UCSD-AML1 (cell line): Measurements from ENCODE around the gene KRTAP1-4.
"Not testable (repeated sequence)": the region's sequence is repeated elsewhere in the genome, so short reads cannot be mapped to it uniquely, and the experiment has no call there.

Source experiments
- DNase-seq: peaks from one replicate; lab custom pipeline; 2025; ENCODE audit not compliant: unreplicated experiment; lab: John Stamatoyannopoulos, UW

KRTAP1-4 gene

GRCh38 chr17:41048441-41048840 lies 18.4 kb upstream of the KRTAP1-4 start:
- DNase-seq: no peak

DNA sequence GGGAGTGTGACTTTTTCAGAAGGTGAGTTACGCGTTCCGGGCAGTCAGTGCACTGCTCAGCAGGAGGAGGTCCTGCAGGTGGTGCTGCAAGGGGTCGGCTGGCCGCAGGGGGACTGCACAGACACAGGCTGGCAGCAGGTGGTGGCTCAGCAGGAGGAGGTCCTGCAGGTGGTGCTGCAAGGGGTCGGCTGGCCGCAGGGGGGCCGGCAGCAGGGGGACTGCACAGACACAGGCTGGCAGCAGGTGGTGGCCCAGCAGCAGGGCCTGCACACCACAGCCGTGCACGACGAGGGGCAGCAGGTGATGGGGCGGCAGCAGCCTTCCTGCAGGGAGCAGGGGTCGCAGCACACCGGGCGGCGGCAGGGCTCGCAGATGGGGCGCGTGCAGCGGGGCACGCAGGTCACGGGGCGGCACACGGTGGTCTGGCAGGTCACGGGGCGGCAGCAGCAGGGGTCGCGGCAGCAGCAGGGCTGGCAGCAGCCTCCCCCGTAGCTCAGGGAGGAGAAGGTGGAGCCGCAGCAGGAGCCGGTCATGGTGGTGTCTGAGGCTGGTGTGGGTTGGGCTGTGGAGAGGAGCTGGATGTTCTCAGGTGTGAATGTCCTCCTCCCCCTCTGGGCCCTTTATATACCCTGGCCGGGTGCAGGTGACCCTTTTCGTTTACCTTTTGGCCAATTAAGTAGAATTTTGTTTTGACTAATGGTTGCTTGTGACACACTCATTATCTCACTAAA lies 16.9 kb upstream of the KRTAP1-4 start, which contains the start of gene KRTAP2-1:
TSS of gene KRTAP2-1 (minus strand) at position 582 of the 731 bp plus-strand sequence. CDS start at position 533, 49 bp downstream.
- DNase-seq: not testable (repeated sequence)

GRCh38 chr17:41042953-41043352 lies 13.0 kb upstream of the KRTAP1-4 start:
- no peak for DNase-seq

- DNase-seq: not testable (repeated sequence)
Observed at GRCh38 chr17:41040783-41041571, 11.0 kb upstream of the KRTAP1-4 start, which contains the start of gene KRTAP1-1. TSS of gene KRTAP1-1 (minus strand) at chr17:41041450. CDS start at chr17:41041397, 53 bp downstream.

- no peak for DNase-seq
Observed at GRCh38 chr17:41037853-41038350, 7.9 kb upstream of the KRTAP1-4 start.

DNA sequence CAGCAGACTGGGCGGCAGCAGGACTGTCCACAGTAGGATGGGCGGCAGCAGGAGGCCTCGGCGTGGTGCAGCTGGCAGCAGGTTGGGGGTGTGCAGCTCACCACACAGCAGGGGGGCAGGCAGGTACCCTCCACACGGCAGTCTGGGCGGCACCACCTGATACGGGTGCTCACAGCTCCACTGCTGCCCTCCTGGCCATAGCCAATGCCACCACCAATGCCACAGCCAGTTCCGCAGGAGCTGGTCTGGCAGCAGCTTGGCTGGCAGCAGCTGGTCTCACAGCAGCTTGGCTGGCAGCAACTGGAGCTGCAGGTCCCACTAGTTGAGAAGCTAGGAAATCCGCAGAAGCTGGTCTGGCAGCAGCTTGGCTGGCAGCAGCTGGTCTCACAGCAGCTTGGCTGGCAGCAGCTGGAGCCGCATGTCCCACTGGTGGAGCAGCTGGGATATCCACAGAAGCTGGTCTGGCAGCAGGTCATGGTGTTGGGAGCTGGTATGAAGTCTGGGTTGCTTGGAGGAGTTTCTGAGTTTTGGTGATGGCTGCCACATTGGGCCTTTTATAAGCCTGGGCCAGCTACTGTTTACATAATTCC lies 4.4 kb upstream of the KRTAP1-4 start, which contains the start of gene KRTAP1-3:
TSS of gene KRTAP1-3 (minus strand) at position 529 of the 590 bp plus-strand sequence. CDS start at position 476, 53 bp downstream.
- DNase-seq: not testable (repeated sequence)

DNA sequence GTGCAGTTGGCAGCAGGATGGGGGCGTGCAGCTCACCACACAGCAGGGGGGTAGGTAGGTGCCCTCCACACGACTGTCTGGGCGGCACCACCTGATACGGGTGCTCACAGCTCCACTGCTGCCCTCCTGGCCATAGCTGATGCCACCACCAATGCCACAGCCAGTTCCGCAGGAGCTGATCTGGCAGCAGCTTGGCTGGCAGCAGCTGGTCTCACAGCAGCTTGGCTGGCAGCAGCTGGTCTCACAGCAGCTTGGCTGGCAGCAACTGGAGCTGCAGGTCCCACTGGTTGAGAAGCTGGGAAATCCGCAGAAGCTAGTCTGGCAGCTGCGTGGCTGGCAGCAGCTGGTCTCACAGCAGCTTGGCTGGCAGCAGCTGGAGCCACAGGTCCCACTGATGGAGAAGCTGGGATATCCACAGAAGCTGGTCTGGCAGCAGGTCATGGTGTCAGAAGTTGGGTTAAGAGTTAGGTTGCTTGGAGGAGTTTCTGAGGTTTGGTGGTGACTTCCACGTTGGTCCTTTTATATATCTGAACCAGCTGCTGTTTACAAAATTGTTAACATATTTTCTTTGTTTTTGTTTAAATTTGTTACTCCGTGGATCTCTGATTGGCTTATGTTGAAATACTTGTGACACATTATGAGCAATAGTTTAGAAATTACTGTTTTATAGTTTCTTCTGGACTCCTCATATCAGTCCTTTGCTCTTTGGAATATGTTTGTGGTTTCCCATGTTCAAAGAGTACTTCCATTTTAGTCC lies 3.1 kb downstream of the KRTAP1-4 start, which contains the start of gene KRTAP1-5:
TSS of gene KRTAP1-5 (minus strand) at position 494 of the 757 bp plus-strand sequence. CDS start at position 441, 53 bp downstream.
- DNase-seq: no peak

DNA sequence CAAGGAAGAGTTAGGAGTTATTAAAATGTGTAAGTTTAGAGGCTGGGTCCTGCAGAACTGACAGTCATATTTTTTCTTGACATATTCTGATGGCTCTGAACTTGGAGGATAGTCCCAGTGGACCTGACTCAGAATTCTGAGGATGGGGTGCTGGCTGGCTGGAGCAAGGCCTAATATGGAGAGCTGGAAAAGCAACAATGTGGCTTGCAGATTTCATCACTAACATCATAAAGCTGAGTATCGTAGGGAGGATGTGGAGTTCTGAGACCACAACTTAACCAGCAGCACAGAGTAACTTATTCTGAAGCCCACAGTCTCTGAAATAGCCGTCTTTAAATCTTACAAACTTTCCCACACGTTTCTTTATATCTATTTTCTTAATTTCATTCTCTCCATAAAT lies 5.3 kb downstream of the KRTAP1-4 start:
- DNase-seq: no peak

DNA sequence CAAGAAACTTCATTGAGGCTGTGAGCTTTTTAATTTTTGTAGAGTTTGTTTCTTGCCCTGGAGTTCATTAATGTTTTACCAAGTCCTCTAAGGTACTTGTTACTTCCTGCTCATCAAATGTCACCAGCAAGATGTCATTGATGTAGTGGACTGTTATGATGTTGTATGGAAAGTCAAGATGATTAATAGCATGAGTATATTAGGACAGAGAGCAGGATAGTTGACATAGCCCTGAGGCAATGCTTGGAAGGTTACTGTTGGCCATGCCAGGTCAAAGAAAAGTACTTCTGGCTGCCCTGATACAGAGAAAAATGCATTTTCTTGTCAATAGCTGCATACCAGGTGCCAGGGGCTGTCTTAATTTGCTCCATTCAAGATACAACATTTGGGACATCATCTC lies 9.7 kb downstream of the KRTAP1-4 start:
- DNase-seq: no peak

DNA sequence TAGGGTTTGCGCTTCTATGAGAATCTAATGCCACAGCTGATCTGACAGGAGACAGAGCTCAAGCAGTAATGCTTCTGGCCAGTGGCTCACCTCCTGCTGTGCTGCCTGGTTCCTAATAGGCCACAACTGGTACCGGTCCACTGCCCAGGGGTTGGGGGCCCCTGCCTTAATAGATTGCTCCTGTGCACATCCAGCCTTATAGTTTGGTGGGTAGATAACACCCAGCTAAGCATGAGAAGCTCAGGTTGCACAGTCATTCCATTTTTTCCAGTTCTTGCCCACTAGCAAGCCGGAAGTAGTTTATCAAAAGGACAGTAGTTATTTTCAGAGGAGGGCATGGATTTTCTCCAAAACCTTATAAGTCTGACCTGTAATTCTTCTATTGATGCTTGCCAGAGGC lies 10.6 kb downstream of the KRTAP1-4 start:
- no peak for DNase-seq

GRCh38 chr17:41018541-41018940 lies 11.5 kb downstream of the KRTAP1-4 start:
- DNase-seq: no peak

DNA sequence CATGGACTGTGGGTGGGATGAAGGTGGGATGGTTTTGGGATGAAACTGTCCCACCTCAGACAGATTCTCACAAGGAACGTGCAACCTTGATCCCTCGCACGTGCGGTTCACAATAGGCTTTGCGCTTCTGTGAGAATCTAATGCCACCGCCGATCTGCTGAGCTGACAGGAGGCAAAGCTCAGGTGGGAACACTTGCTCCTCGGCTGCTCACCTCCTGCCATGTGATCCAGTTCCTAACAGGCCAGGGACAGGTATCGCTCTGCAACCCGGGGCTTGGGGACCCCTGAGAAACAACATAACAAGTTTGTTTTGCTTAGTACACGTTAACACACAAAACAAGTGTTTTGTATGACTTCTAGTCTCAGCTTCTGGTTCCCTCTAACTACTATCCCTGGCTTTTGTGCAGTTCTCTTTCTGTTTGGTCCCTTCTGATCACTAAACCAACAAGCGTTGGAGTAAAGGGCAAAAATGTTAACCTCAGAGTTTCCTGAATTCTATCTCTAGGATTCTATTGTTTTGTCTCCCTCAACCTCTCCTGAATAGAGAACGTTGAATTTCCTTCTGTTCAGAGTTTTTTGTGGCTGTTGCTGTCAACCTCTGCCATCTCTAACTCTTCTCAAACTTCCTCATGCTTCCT lies 13.3 kb downstream of the KRTAP1-4 start:
- no peak for DNase-seq

DNA sequence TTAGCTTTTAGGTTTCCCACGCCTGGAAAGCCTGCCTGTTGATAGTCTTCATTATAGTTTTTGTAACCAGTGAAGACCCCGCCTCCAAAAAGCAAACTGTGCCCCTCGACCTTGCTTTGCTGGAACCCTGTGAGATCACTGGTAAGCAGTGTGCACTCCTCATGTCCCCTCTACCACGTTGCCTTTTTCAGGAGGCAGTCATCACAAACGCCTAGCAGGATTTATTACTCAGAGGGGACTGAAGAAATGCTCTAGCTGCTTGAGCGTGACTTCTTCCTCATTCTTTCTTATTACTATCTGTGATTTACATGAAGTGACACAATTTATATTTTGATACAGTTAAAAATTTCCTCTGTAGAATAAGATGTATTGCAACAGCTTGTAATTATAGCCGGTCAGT lies 14.5 kb downstream of the KRTAP1-4 start:
- DNase-seq: no peak

GRCh38 chr17:41013606-41014005 lies 16.4 kb downstream of the KRTAP1-4 start:
- no peak for DNase-seq

DNA sequence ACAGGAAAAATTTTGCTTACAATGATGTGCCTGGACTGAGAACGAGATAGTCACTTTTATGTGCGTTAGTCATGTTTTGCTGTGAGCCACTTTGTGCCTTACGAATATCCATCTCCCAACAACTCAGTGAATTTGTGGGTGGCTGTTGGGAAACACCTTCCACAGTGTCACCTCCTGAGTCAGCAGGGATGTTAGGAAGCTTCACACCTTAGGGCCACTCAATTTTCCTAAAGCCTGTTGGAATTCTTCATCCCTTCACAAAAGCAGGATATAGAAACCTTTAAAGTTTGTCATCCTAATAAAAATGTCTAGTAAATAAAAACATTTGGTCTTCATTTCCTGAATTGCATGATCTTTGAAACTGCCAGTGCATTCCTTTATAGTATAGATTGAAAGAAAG lies 16.8 kb downstream of the KRTAP1-4 start:
- DNase-seq: no peak

DNA sequence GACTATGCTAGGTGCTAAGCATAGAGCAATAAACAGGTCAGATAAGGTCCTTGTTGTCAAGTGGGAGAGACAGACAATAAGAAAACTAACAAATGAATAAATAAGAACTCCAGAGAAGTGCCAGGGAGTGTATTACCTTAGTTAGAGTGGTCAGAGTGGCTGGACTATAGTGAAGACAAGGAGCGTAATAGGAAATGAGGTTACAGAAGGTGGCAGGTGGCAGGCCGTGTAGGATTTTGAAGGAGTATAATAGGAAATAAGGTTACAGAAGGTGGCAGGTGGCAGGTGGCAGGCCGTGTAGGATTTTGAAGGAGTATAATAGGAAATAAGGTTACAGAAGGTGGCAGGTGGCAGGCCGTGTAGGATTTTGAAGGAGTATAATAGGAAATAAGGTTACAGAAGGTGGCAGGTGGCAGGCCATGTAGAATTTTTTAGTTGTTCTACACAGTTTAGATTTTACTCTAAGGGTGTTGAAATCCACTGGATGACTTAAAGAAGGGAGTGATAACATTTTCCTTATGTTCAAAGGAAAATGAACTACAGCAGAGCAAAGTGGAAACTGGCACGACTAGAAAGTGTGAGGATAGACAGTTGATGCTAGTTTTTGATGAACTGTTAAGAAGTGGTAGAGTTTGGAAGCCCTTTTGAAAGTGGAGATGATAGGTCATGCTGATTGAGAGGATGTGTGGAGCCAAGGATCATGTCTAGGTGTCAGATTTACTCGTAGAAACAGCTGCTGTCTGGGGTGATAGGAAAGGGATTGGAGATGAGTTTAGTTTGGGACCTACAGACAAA lies 17.5 kb downstream of the KRTAP1-4 start:
- DNase-seq: no peak

DNA sequence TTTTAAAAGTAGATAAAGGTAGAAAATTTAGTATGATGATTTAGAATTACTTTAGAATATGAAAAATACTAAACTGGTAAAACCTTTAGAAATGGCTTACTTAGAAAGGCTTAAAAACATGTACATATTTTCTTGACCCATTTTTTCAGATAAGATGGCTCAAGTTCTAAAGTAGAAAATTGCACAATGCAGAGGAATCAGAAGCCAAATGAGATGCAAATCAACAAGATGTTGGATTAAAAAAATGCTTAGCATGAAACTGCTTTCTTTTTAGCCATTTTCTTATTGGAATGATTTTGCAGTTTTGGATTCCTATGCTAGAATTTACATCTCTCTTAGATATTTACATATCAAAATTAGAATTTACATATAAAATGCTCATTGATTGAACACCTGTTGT lies 19.6 kb downstream of the KRTAP1-4 start:
- DNase-seq: no peak

GRCh38 chr17:41009936-41010335 lies 20.1 kb downstream of the KRTAP1-4 start:
- DNase-seq: no peak

GRCh38 chr17:41009301-41009760 lies 20.7 kb downstream of the KRTAP1-4 start:
- DNase-seq: no peak
